Measurements from ENCODE around the gene ADGRG3. TPM values are rescaled to one million over a fixed set of nuclear protein-coding genes. Genes with fewer than 3 reads are reported as not detected.

ADGRG3 gene
- total RNA-seq, 1 donor from 2014 or later = not detected

DNA sequence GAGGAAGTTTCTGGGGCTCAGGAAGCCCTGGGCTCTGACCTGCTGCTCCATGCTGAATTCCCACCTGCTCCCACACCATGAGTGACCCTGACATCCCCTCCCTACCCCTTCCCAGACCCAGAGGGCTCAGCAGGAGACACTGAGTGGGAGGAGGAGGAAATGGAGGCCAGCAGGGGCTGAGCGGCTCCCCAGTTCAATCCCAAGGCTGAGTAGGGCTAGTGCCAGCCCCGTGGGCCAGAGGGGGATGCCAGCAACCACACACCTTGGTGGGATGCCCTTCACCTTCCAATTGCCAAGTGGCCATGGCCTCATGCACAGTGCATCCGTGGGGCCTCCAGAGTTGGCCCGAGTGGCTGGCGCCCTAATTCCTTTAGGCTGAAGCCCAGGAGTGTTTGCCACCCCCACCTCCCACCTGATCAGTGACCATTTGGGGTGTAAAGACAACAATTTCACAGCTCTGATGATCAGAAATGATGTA lies 1.0 kb upstream of the ADGRG3 start:
- Histone ChIP-seq H3K4me3 (no peak overlapping the region), H3K4me1 (no peaks in the 10 kb centered on the region), H3F3A (ENCODE audit: low read depth) (no peaks in the 10 kb centered on the region), H3K9me3 (ENCODE audit: low read depth) (no peaks in the 10 kb centered on the region), H4K20me1 (ENCODE audit: low read depth) (no peaks in the 10 kb centered on the region), H3K36me3 (no peaks in the 10 kb centered on the region), H2AFZ (replicated peaks) (no peak overlapping the region), H3K79me2 (ENCODE audit: low read depth) (no peaks in the 10 kb centered on the region), H3K4me2 (no peak overlapping the region), H3K27me3 (no peaks in the 10 kb centered on the region), H3K9ac (no peak overlapping the region), H3K27ac (no peak overlapping the region)
- peaks cover 4% of the 10 kb centered on the region for H3K4me1 Mint-ChIP-seq
- no peak overlapping the region for H3K27ac Mint-ChIP-seq
- TF ChIP-seq EZH2 (IDR thresholded peaks at IDR 0.05) (no peak), EZH2phosphoT487 (IDR thresholded peaks at IDR 0.05) (no peak)
- TF ChIP-seq, protein P1, sequence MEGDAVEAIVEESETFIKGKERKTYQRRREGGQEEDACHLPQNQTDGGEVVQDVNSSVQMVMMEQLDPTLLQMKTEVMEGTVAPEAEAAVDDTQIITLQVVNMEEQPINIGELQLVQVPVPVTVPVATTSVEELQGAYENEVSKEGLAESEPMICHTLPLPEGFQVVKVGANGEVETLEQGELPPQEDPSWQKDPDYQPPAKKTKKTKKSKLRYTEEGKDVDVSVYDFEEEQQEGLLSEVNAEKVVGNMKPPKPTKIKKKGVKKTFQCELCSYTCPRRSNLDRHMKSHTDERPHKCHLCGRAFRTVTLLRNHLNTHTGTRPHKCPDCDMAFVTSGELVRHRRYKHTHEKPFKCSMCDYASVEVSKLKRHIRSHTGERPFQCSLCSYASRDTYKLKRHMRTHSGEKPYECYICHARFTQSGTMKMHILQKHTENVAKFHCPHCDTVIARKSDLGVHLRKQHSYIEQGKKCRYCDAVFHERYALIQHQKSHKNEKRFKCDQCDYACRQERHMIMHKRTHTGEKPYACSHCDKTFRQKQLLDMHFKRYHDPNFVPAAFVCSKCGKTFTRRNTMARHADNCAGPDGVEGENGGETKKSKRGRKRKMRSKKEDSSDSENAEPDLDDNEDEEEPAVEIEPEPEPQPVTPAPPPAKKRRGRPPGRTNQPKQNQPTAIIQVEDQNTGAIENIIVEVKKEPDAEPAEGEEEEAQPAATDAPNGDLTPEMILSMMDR (IDR thresholded peaks at IDR 0.05) = no peak
- no peak for DNase-seq (ENCODE audit: low spot score)
- H3K4me3 Mint-ChIP-seq = no peak overlapping the region
- no peaks in the 10 kb centered on the region for H3K36me3 Mint-ChIP-seq
- H3K9me3 Mint-ChIP-seq = no peaks in the 10 kb centered on the region
- peaks cover 10% of the 10 kb centered on the region for H3K27me3 Mint-ChIP-seq (ENCODE audit: insufficient read depth, low read depth)

DNA sequence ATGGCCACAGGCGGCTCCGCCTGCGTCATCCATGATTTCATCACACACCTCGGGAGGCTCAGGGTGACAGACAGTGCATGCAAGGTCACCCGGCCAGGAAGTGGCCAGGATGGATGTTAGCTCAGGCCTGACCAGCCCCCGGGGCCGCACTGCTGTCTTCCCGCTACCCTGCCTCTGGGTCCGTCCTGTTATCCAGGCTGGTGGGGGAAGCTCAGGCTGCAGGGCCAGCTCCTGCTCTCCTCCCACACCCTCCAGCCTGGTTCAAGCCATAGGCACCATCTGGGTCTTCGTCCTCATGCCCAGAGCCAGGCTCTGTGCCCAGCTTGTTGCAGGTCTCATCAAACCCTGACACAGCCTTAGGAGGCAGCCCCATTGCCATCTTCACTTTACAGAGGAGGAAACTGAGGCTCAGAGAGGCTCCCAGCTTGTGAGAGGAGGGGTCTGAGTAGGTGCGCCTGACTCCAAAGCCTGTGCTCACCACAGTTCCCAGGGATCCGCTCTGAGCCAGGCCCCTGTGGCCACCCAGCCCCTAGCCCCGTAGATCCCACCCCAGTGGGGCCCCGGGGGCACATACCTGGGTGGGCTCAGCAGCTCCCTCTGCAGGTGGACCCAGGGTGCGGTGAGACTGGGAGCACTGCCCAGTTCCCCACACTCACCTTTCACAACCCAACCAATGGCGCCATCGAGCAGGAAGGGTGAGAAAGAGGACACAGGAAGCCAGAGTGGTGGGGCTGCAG lies 412 bp upstream of the ADGRG3 start:
- Histone ChIP-seq H3F3A (ENCODE audit: low read depth) (no peaks in the 10 kb centered on the region), H3K4me1 (no peaks in the 10 kb centered on the region), H3K9me3 (ENCODE audit: low read depth) (no peaks in the 10 kb centered on the region), H3K27me3 (no peaks in the 10 kb centered on the region), H3K4me2 (no peak overlapping the region), H2AFZ (replicated peaks) (no peak overlapping the region), H3K27ac (no peak overlapping the region), H3K9ac (no peak overlapping the region), H3K79me2 (ENCODE audit: low read depth) (no peaks in the 10 kb centered on the region), H4K20me1 (ENCODE audit: low read depth) (no peaks in the 10 kb centered on the region), H3K4me3 (no peak overlapping the region), H3K36me3 (no peaks in the 10 kb centered on the region)
- Mint-ChIP-seq H3K36me3 (no peaks in the 10 kb centered on the region), H3K9me3 (no peaks in the 10 kb centered on the region), H3K4me3 (no peak overlapping the region), H3K27me3 (ENCODE audit: insufficient read depth, low read depth) (peaks cover 10% of the 10 kb centered on the region), H3K27ac (no peak overlapping the region), H3K4me1 (peaks cover 4% of the 10 kb centered on the region)
- no peak for DNase-seq (ENCODE audit: low spot score)
- TF ChIP-seq EZH2 (IDR thresholded peaks at IDR 0.05) = no peak
- TF ChIP-seq, protein P1 (IDR thresholded peaks at IDR 0.05) = peak; percentile 36

DNA sequence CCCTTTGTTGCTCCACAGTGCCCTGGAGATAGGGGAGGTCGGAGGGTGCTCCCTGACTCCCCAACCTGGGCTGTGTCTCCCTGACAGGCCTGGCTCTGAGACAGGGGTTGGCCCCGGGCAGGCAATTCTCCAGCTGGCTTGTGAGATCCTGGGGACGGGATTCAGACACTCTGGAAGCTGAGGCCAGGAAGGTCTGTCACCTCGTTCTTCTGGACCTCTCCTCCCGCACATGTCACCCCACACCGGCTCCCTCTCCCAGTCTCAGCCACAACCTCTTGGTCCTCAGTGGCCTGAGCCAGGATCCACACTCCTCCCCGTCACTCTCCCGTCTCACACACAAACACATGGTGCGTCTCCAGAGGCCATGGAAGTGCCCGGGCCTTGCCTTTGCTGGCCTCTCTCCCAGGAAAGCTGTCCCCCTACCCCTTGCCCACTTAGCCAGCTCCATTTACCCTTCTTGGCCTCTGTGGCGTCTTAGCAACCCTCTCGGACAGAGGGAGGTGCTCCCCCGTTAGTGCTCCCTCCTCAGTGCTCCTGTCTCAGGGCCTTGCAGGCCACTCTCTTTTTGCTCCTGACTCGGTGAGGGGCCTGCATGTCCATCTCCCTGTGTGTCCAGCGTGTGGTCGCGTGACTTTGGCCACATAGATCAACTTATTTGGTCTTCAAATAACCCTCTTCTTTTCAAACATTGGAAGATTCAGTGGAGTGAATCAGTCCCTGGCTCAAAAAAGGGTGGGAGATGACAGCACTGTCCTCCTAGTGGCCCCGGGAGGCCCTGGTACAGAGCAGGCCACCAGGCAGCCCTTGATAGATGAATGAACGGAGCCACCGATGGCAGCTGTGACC lies 747 bp downstream of the ADGRG3 start:
- no peak overlapping the region for H3K4me3 ChIP-seq
- no peak overlapping the region for H3K4me3 Mint-ChIP-seq
- no peaks in the 10 kb centered on the region for H3K79me2 ChIP-seq (ENCODE audit: low read depth)
- H3K27ac Mint-ChIP-seq = peak overlapping the region; percentile 34
- H3K36me3 ChIP-seq = no peaks in the 10 kb centered on the region
- no peak overlapping the region for H3K9ac ChIP-seq
- TF ChIP-seq, protein P1 (IDR thresholded peaks at IDR 0.05) = no peak
- TF ChIP-seq EZH2 (IDR thresholded peaks at IDR 0.05) (no peak), EZH2phosphoT487 (IDR thresholded peaks at IDR 0.05) (no peak)
- DNase-seq (ENCODE audit: low spot score) = no peak
- H3K27ac ChIP-seq = no peak overlapping the region
- H3K27me3 ChIP-seq = no peaks in the 10 kb centered on the region
- no peaks in the 10 kb centered on the region for H3K9me3 Mint-ChIP-seq
- no peaks in the 10 kb centered on the region for H3F3A ChIP-seq (ENCODE audit: low read depth)
- no peak overlapping the region for H2AFZ ChIP-seq (replicated peaks)
- no peak overlapping the region for H3K4me2 ChIP-seq
- H3K4me1 Mint-ChIP-seq = peaks cover 5% of the 10 kb centered on the region
- no peaks in the 10 kb centered on the region for H3K9me3 ChIP-seq (ENCODE audit: low read depth)
- no peaks in the 10 kb centered on the region for H4K20me1 ChIP-seq (ENCODE audit: low read depth)
- no peaks in the 10 kb centered on the region for H3K4me1 ChIP-seq
- H3K36me3 Mint-ChIP-seq = no peaks in the 10 kb centered on the region
- H3K27me3 Mint-ChIP-seq (ENCODE audit: insufficient read depth, low read depth) = peaks cover 8% of the 10 kb centered on the region
